MCF 10A (cell line): Measurements from ENCODE around the gene NR0B2. TPM values are rescaled to one million over a fixed set of nuclear protein-coding genes. Genes with fewer than 3 reads are reported as not detected.

Experiments
- BruUV-seq: library from RNA; stranded (reverse); fragments of 400-500 nt; replicated peaks from 2 replicates; lab custom pipeline; 2021; lab: Mats Ljungman, UMichigan
- CTCF ChIA-PET: fragments of 300-600 bp; sonication (Branson Sonifier 250); formaldehyde crosslinking; extraction: SDS; loops from one replicate; lab custom pipeline; 2021; ENCODE audit warnings: antibody characterized with exemption, inconsistent platforms; lab: Yijun Ruan, JAX
- POLR2A ChIA-PET: fragments of 300-600, 350-650 bp; sonication (Branson Sonifier 250); formaldehyde crosslinking; extraction: SDS; loops from one replicate; lab custom pipeline; 2020; ENCODE audit warnings: antibody characterized with exemption, inconsistent platforms; lab: Yijun Ruan, JAX
- DNase-seq: peaks from one replicate; pipeline ENCODE4 v3.0.0-alpha.2; 2018; ENCODE audit not compliant: unreplicated experiment
- H3K27ac Mint-ChIP-seq: one replicate; pipeline ENCODE4 v1.8.0; 2022; ENCODE audit warnings: mild to moderate bottlenecking, low read depth, mixed read lengths; ENCODE audit not compliant: unreplicated experiment
- H3K27me3 Mint-ChIP-seq: one replicate; pipeline ENCODE4 v1.8.0; 2022; ENCODE audit warnings: mixed read lengths; ENCODE audit not compliant: insufficient read depth, unreplicated experiment
- H3K36me3 Mint-ChIP-seq: one replicate; pipeline ENCODE4 v1.8.0; 2022; ENCODE audit warnings: mild to moderate bottlenecking, moderate library complexity, mixed read lengths; ENCODE audit not compliant: insufficient read depth, unreplicated experiment
- H3K4me1 Mint-ChIP-seq: one replicate; pipeline ENCODE4 v1.8.0; 2022; ENCODE audit warnings: mixed read lengths; ENCODE audit not compliant: insufficient read depth, unreplicated experiment
- H3K4me3 Mint-ChIP-seq: one replicate; pipeline ENCODE4 v1.8.0; 2022; ENCODE audit warnings: mild to moderate bottlenecking, moderate library complexity, mixed read lengths; ENCODE audit not compliant: unreplicated experiment
- H3K9me3 Mint-ChIP-seq: one replicate; pipeline ENCODE4 v1.8.0; 2022; ENCODE audit warnings: mixed read lengths; ENCODE audit not compliant: unreplicated experiment
- intact Hi-C: fragments of 100-400 bp; cut with micrococcal nuclease; formaldehyde crosslinking; loops from 2 replicates; pipeline ENCODE4 v1.14.1; 2022
- total RNA-seq: library from RNA; stranded (reverse); gene quantifications from 2 replicates; pipeline ENCODE4 v1.2.3, GENCODE V29; 2022
- TF ChIP-seq, protein P1 (sequence below): fragments of 200-600 bp; IDR thresholded peaks from one replicate; pipeline ENCODE4 v1.8.0; 2022; ENCODE audit warnings: antibody characterized with exemption, mild to moderate bottlenecking; ENCODE audit not compliant: unreplicated experiment

The NR0B2 gene
- total RNA-seq, 1 experiment from 2014 or later: not detected

DNA sequence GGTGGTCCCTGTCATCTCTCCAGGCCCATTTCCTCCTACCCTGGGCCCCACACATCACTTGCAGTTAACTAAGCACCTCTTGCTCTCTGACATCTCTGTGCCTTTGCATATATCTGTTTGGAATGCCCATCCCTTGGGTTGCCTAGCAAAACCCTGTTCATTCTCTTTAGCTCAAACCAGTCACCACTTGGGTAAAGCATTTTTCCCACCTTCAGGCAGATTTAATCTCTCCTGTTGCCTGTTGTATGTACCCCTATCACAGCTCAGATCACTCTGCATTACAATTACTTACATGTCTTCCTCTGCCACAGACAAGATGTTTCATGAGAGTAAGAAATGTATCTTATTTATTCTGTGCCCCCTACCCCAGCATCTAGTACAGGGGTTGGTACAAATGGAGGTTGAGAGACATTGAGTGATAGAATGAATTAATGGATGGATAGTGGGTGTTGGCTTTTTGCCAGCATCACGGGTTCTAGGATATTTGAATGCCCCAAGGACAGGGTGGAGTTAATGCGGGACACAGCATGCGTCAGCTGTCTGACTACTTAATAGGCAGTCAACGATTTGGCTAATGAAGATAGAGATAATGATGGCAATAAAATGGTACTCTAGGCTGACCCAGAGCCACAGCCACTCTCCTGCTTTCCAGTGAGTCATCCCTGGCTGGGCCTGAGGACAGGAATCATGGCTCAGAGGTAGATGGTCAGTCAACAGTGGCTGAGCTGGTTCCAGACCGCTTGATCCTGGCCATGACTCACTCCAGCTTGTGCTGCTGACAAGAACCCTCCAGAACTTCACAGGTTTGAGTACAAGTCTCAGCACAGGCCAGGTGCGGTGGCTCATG is 6.5 kb downstream of the NR0B2 start:
- no peak overlapping the region for H3K4me3 Mint-ChIP-seq
- POLR2A ChIA-PET: interaction anchor here (0.6 to 2.2 kb wide), 5 partner anchors 13 to 1509 kb away, joined by 3 to 5 read pairs (median 4); partner anchors contain the start of genes GPN2 and NUDC
- H3K36me3 Mint-ChIP-seq: no peaks in the 10 kb centered on the region
- intact Hi-C loops: loop anchor here (2.0 kb wide), 1 partner anchor 14 kb away; the partner anchor contains the start of gene NUDC
- H3K4me1 Mint-ChIP-seq: peaks cover 15% of the 10 kb centered on the region
- peak; percentile 88 for DNase-seq
- CTCF ChIA-PET: interaction anchor here (0.6 kb wide), 1 partner anchor 107 kb away, joined by 4 read pairs; no protein-coding TSS in a partner anchor
- TF ChIP-seq, protein P1, sequence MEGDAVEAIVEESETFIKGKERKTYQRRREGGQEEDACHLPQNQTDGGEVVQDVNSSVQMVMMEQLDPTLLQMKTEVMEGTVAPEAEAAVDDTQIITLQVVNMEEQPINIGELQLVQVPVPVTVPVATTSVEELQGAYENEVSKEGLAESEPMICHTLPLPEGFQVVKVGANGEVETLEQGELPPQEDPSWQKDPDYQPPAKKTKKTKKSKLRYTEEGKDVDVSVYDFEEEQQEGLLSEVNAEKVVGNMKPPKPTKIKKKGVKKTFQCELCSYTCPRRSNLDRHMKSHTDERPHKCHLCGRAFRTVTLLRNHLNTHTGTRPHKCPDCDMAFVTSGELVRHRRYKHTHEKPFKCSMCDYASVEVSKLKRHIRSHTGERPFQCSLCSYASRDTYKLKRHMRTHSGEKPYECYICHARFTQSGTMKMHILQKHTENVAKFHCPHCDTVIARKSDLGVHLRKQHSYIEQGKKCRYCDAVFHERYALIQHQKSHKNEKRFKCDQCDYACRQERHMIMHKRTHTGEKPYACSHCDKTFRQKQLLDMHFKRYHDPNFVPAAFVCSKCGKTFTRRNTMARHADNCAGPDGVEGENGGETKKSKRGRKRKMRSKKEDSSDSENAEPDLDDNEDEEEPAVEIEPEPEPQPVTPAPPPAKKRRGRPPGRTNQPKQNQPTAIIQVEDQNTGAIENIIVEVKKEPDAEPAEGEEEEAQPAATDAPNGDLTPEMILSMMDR: no peak
- BruUV-seq: no TSS peak
- H3K27me3 Mint-ChIP-seq: no peaks in the 10 kb centered on the region
- H3K9me3 Mint-ChIP-seq: no peaks in the 10 kb centered on the region
- peak overlapping the region; percentile 6 for H3K27ac Mint-ChIP-seq

DNA sequence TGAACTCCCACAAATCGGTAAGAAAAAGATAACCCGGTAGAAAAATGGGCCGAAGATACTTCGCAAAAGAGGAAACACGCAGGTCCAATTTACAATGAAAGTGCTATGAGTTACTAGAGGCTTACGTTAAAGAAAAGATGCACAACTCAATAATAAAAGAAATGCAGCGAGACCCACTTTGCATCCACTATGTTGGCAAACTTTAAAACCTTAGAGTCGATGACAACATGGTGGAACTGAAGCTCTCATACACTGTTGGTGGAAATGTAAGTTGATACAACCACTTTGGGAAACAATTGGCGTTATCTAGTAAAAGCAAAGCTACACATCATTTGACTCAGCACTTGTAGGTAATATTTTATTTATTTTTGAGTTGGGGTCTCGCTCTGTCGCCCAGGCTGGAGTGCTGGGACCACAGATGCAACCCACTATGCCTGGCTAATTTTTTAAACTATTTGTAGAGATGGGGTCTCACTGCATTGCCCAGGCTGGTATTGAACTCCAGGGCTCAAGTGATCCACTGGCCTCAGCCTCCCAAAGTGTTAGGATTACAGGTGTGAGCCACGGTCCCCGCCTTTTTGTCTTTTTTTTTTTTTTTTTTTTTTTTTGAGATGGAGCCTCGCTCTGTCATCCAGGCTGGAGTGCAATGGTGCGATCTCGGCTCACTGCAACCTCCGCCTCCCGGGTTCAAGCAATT is 12.8 kb downstream of the NR0B2 start:
- intact Hi-C loops: no loop called here
- CTCF ChIA-PET: interaction anchor here (0.6 to 0.7 kb wide), 2 partner anchors 98 to 707 kb away, joined by 4 to 5 read pairs; no protein-coding TSS in a partner anchor
- Mint-ChIP-seq H3K4me3 (peak overlapping the region; percentile 90), H3K27ac (peak overlapping the region; percentile 98), H3K4me1 (peaks cover 13% of the 10 kb centered on the region), H3K36me3 (peaks cover 34% of the 10 kb centered on the region), H3K27me3 (no peaks in the 10 kb centered on the region), H3K9me3 (no peaks in the 10 kb centered on the region)
- POLR2A ChIA-PET: interaction anchor here (0.7 to 6.3 kb wide), 24 partner anchors 8 to 899 kb away, joined by 3 to 103 read pairs (median 6); partner anchors contain the start of genes GPN2, KDF1, NUDC and RPS6KA1
- TF ChIP-seq, protein P1: no peak
- no TSS peak for BruUV-seq
- no peak for DNase-seq

GRCh38 chr1:26900001-26900814 is 13.6 kb downstream of the NR0B2 start, which contains the start of gene GPATCH3:
TSS of gene GPATCH3 (minus strand) at chr1:26900467. CDS start at chr1:26900442, 25 bp downstream.
- Mint-ChIP-seq H3K27ac (peak within 1 kb of the TSS; percentile 98), H3K36me3 (peaks cover 40% of the 10 kb centered on the region), H3K4me3 (peak within 1 kb of the TSS; percentile 90), H3K9me3 (no peaks in the 10 kb centered on the region), H3K4me1 (peaks cover 15% of the 10 kb centered on the region), H3K27me3 (no peaks in the 10 kb centered on the region)
- POLR2A ChIA-PET: interaction anchor here (0.7 to 6.3 kb wide), 29 partner anchors 8 to 900 kb away, joined by 3 to 103 read pairs (median 6); partner anchors contain the start of genes GPN2, KDF1, NUDC and RPS6KA1
- TF ChIP-seq, protein P1: no peak
- intact Hi-C loops: no loop called here
- DNase-seq: peak; percentile 94
- CTCF ChIA-PET: interaction anchor here (0.6 to 1.7 kb wide), 5 partner anchors 9 to 707 kb away, joined by 3 to 8 read pairs (median 4); no protein-coding TSS in a partner anchor
- BruUV-seq: TSS peak; percentile 83
